ENCODE measurements around the gene C1orf35.

The C1orf35 gene

GRCh38 chr1:228062812-228063211, 40.3 kb downstream of the C1orf35 start:
- no peak for DNase-seq

DNA sequence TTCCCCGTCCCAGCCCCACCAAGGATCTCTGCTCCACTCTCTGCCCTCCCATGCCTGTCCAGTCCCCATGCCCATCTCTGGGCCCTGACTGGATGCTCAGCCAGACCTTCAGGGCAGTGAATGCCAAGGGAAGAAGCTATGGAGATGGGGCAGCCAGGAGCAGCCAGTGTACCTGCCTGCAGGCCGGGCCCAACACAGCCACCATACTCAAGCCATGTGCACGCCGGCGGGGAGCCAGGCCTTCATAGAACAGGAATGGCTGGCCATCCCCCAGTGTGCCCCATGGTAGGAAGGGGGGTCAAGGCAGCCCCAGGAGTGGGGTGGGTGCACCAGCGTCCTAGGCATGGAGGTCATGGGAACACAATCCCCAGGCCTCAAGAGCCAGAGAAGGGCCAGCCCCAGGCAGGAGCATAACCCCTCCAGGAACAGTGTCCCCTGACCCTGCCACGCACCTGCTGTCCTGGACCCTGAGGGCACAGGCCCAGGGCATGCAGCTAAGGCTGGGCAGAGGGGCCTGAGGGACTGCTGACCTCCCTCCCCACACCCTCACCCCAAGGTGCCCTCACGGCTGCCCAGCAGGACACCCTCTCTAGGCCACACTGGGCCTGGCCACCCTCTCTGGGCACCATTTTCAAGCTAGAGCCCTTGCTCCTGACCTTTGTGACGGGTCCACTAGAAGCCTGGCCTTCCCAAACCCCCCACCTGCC, 40.9 kb downstream of the C1orf35 start:
- DNase-seq = no peak

- no peak for DNase-seq
Measured at GRCh38 chr1:228061411-228062084, 41.6 kb downstream of the C1orf35 start.

DNA sequence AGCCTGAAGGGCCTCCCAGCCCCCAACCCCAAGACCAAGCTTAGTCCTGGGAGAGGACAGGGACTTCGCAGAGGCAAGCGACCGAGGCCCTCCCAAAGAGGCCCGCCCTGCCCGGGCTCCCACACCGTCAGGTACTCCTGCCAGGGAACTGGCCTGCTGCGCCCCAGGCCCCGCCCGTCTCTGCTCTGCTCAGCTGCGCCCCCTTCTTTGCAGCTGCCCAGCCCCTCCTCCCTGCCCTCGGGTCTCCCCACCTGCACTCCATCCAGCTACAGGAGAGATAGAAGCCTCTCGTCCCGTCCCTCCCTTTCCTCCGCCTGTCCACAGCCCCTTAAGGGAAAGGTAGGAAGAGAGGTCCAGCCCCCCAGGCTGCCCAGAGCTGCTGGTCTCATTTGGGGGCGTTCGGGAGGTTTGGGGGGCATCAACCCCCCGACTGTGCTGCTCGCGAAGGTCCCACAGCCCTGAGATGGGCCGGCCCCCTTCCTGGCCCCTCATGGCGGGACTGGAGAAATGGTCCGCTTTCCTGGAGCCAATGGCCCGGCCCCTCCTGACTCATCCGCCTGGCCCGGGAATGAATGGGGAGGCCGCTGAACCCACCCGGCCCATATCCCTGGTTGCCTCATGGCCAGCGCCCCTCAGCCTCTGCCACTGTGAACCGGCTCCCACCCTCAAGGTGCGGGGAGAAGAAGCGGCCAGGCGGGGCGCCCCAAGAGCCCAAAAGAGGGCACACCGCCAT, 42.5 kb downstream of the C1orf35 start:
- DNase-seq = no peak

- no peak for DNase-seq
Measured at GRCh38 chr1:228059634-228060457, 43.3 kb downstream of the C1orf35 start.

- DNase-seq = no peak
Measured at GRCh38 chr1:228058949-228059633, 44.0 kb downstream of the C1orf35 start.

DNA sequence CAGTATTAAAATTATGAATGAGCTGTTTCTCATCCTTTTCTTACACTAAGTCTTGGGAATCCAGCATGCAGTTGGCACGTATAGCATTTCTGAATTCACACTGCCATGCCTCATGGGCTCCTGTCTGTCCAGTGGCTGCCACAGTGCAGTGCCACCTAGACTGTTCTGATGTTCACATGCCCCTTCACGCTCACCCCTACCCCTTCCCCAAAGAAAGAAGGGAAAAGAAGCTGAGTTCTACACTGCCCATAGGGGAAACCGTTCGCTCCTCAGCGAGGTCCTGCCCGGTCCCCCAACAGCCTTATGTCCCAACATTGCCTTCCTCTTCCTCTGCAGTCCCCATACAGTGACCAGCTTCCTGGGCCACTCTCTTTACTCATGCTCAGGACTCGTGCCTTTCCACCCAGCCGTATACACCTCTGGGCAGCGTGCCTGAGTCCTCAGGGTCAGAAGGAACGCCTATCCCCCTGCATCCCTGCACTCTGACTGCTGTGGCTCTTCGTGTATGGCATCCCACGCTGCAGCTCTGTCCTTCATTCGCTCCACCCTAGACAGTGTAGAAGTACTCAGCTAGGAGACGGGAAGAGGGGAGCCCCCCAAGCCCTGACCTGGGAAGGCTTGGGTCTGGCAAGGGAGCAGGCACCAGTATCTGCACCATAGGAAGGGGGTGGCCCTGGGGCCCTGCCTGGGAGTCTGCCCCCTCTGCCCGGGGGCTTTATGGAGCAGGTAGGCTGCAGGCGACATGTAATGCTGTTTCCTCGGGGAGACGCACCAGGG, 44.8 kb downstream of the C1orf35 start:
- DNase-seq = no peak
